Lower lobe of right lung (tissue), 2 donors: ENCODE data around the gene NOL9. TPM values are rescaled to one million over a fixed set of nuclear protein-coding genes. Genes with fewer than 3 reads are reported as not detected.
A peak's percentile ranks its signal among the peaks of the same experiment; 100 is the strongest.

Experiments
- ATAC-seq, 2 donors: fragments of 200-7000 bp; cut with Tn5 transposase; one replicate each; pipeline ENCODE4 v1.9.1; 2020 to 2022; ENCODE audit warnings: mild to moderate bottlenecking in 2 of 2, moderate library complexity in 2 of 2
- DNase-seq: peaks from one replicate; pipeline ENCODE4 v3.0.0-alpha.2; 2020
- H3K27ac ChIP-seq: fragments of 200-600 bp; one replicate; pipeline ENCODE4 v1.8.0; 2022
- H3K27me3 ChIP-seq: fragments of 200-600 bp; one replicate; pipeline ENCODE4 v1.8.0; 2022; ENCODE audit warnings: low read depth
- H3K36me3 ChIP-seq: fragments of 200-600 bp; one replicate; pipeline ENCODE4 v1.8.0; 2022; ENCODE audit warnings: mild to moderate bottlenecking
- H3K4me1 ChIP-seq: fragments of 200-600 bp; one replicate; pipeline ENCODE4 v1.8.0; 2022
- H3K4me3 ChIP-seq: fragments of 200-600 bp; one replicate; pipeline ENCODE4 v1.8.0; 2022; ENCODE audit warnings: mild to moderate bottlenecking
- H3K9me3 ChIP-seq: fragments of 200-600 bp; one replicate; pipeline ENCODE4 v1.8.0; 2022
- intact Hi-C: fragments of 100-400 bp; cut with DNase I; formaldehyde crosslinking; loops from one replicate; pipeline ENCODE4 v1.11.0; 2022
- total RNA-seq: library from RNA; stranded (reverse); fragmentation: NEBNext Ultra II Directional; extraction: Animal tissue kit (Norgen Biotek cat#: 25700); gene quantifications from one replicate; pipeline ENCODE4 v1.2.1, GENCODE V29; 2021
- TF ChIP-seq, protein P1 (sequence below): fragments of 200-600 bp; IDR thresholded peaks from one replicate; pipeline ENCODE4 v1.8.0; 2022; ENCODE audit warnings: antibody characterized with exemption, mild to moderate bottlenecking
- donor health status: DM: no; HTN: yes; CAD: no; lungs with severe emphysema.

Gene NOL9
- total RNA-seq, 1 donor from 2014 or later: 19.4 TPM

DNA sequence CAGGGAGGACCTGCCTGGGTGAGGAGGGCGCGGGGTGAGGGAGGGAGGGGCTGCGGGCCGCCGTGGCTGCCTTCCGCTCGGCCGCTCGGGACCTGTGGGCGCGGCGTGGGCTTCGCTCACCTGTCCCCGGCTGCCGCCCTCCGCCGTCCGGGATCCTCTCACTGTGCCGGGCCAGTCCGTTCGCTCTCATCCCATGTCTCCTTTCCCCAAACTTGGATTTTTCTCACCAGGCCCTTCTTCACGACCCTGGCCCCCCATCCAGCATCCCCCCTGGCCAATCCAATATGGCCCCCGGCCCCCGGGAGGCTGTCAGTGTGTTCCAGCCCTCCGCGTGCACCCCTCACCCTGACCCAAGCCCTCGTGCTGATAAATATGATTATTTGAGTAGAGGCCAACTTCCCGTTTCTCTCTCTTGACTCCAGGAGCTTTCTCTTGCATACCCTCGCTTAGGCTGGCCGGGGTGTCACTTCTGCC, 25.8 kb upstream of the NOL9 start:
- Histone ChIP-seq H3K27ac (peak overlapping the region; percentile 94), H3K9me3 (no peaks in the 10 kb centered on the region), H3K4me1 (peaks cover 41% of the 10 kb centered on the region), H3K36me3 (peaks cover 4% of the 10 kb centered on the region), H3K4me3 (peak overlapping the region; percentile 90), H3K27me3 (no peaks in the 10 kb centered on the region)
- intact Hi-C loops: no loop called here
- DNase-seq (no peak), ATAC-seq (peak; percentile 60 to 63)
- TF ChIP-seq, protein P1, sequence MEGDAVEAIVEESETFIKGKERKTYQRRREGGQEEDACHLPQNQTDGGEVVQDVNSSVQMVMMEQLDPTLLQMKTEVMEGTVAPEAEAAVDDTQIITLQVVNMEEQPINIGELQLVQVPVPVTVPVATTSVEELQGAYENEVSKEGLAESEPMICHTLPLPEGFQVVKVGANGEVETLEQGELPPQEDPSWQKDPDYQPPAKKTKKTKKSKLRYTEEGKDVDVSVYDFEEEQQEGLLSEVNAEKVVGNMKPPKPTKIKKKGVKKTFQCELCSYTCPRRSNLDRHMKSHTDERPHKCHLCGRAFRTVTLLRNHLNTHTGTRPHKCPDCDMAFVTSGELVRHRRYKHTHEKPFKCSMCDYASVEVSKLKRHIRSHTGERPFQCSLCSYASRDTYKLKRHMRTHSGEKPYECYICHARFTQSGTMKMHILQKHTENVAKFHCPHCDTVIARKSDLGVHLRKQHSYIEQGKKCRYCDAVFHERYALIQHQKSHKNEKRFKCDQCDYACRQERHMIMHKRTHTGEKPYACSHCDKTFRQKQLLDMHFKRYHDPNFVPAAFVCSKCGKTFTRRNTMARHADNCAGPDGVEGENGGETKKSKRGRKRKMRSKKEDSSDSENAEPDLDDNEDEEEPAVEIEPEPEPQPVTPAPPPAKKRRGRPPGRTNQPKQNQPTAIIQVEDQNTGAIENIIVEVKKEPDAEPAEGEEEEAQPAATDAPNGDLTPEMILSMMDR: no peak

DNA sequence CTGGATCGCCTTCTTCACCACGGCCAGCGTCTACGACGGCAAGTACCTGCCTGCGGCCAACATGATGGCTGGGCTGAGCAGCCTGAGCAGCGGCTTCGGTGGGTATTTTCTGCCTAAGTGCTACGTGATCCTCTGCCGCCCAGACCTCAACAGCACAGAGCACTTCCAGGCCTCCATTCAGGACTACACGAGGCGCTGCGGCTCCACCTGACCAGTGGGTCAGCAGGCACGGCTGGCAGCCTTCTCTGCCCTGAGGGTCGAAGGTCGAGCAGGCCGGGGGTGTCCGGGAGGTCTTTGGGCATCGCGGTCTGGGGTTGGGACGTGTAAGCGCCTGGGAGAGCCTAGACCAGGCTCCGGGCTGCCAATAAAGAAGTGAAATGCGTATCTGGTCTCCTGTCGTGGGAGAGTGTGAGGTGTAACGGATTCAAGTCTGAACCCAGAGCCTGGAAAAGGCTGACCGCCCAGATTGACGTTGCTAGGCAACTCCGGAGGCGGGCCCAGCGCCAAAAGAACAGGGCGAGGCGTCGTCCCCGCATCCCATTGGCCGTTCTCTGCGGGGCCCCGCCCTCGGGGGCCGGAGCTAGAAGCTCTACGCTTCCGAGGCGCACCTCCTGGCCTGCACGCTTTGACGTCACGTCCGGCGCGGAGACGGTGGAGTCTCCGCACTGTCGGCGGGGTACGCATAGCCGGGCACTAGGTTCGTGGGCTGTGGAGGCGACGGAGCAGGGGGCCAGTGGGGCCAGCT, 25.2 kb upstream of the NOL9 start, which contains the start of gene ZBTB48:
Gene ZBTB48 (plus strand): TSS at position 621 of the 745 bp plus-strand sequence. CDS start 616 bp downstream, outside the sequence.
- Histone ChIP-seq H3K4me3 (peak within 1 kb of the TSS; percentile 90), H3K36me3 (peaks cover 4% of the 10 kb centered on the region), H3K9me3 (no peaks in the 10 kb centered on the region), H3K4me1 (peaks cover 41% of the 10 kb centered on the region), H3K27ac (peak within 1 kb of the TSS; percentile 94), H3K27me3 (no peaks in the 10 kb centered on the region)
- DNase-seq: peak; percentile 100
- intact Hi-C loops: no loop called here
- ATAC-seq: peak; percentile 98 to 99
- TF ChIP-seq, protein P1: no peak

DNA sequence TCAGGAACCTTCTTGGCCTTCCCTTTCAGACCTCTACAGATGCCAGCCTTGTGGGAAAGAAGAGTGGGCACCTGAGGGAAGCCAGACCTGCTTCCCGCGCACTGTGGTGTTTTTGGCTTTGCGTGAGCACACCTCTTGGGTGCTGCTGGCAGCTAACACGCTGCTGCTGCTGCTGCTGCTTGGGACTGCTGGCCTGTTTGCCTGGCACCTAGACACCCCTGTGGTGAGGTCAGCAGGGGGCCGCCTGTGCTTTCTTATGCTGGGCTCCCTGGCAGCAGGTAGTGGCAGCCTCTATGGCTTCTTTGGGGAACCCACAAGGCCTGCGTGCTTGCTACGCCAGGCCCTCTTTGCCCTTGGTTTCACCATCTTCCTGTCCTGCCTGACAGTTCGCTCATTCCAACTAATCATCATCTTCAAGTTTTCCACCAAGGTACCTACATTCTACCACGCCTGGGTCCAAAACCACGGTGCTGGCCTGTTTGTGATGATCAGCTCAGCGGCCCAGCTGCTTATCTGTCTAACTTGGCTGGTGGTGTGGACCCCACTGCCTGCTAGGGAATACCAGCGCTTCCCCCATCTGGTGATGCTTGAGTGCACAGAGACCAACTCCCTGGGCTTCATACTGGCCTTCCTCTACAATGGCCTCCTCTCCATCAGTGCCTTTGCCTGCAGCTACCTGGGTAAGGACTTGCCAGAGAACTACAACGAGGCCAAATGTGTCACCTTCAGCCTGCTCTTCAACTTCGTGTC, 24.5 kb upstream of the NOL9 start:
- intact Hi-C loops: no loop called here
- no peaks in the 10 kb centered on the region for H3K9me3 ChIP-seq
- H3K4me1 ChIP-seq: peaks cover 41% of the 10 kb centered on the region
- H3K27me3 ChIP-seq: no peaks in the 10 kb centered on the region
- ATAC-seq (no peak), DNase-seq (no peak)
- peak overlapping the region; percentile 90 for H3K4me3 ChIP-seq
- H3K27ac ChIP-seq: peak overlapping the region; percentile 94
- TF ChIP-seq, protein P1: no peak
- no peaks in the 10 kb centered on the region for H3K36me3 ChIP-seq

DNA sequence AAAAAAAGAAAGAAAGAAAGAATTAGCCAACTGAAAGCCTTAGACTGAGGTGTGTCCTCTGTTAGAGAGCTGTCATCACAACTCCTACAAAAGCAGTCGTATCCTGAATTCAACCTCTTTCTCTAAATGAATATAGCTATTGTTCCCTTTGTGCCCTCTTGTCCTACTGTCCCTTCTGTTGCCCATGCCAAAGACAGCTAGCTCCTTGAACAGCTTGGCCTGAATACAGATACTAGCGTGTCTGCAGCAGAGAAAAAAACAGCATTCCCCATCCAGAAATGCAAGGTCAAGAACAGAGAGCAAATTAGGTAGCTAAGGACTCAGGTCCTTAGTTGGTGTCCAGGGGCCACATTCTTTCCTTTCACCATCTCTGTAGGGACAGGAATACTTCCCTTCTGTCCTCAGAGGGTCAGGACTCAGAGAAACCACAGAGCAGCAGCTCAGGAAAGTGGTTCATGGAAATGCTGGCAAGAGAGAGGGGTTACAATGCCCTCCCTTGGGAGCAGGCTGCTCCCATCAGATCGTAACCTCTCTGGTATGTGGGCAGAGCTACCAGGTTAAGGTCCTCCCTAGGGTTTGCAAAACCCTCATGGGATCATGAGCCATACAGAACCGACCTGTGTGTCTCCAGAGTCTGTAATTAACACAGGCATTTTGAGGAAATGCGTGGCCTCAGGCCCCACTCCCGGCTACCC, 23.7 kb upstream of the NOL9 start:
- no peaks in the 10 kb centered on the region for H3K9me3 ChIP-seq
- no peaks in the 10 kb centered on the region for H3K27me3 ChIP-seq
- no peak overlapping the region for H3K27ac ChIP-seq
- ATAC-seq (no peak), DNase-seq (no peak)
- intact Hi-C loops: no loop called here
- TF ChIP-seq, protein P1: no peak
- H3K4me3 ChIP-seq: no peak overlapping the region
- no peaks in the 10 kb centered on the region for H3K36me3 ChIP-seq
- H3K4me1 ChIP-seq: peaks cover 38% of the 10 kb centered on the region

DNA sequence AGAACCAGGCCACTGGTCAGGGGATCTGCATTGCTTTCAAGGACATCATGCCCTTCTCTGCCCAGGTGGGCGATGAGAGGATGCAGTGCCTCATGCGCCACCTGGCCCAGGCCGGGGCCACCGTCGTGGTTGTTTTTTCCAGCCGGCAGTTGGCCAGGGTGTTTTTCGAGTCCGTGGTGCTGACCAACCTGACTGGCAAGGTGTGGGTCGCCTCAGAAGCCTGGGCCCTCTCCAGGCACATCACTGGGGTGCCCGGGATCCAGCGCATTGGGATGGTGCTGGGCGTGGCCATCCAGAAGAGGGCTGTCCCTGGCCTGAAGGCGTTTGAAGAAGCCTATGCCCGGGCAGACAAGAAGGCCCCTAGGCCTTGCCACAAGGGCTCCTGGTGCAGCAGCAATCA, 20.5 kb upstream of the NOL9 start:
- H3K27ac ChIP-seq: no peak overlapping the region
- no peaks in the 10 kb centered on the region for H3K27me3 ChIP-seq
- H3K4me1 ChIP-seq: peaks cover 11% of the 10 kb centered on the region
- ATAC-seq: no peak
- DNase-seq: no peak
- no peaks in the 10 kb centered on the region for H3K36me3 ChIP-seq
- TF ChIP-seq, protein P1: no peak
- intact Hi-C loops: no loop called here
- H3K9me3 ChIP-seq: peaks cover 6% of the 10 kb centered on the region
- H3K4me3 ChIP-seq: no peak overlapping the region
